Measurements from ENCODE around the gene NBDY. TPM values are rescaled to one million over a fixed set of nuclear protein-coding genes. Genes with fewer than 3 reads are reported as not detected.

NBDY gene
- total RNA-seq, 1 donor from 2014 or later: 2.6 TPM

DNA sequence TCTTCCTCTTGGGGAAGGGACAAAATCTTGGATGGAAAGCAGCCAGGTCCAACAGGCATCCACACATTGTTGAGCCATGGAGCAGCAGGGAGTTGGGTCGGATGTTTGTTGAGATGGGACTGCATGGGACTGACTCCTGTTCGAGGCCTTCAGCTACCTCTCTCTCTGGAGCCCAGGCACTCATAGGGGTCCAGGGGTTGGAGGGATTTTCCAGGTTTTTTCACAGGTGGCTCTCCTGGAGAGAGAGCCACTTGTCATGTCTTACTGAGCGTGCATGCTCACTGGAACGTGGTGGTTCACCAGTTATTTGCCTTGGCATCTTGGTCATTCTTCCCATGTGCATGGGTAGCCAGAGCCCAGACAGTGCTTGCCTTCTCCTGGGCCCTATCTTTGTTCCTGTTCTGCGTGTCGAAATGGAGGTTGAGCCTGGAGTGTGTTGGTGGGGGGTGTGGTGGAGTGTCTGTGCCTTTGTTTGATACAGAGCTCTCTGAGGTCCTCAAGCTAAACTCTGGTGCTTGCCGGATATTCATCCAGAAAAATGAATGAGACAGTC, 60.6 kb downstream of the NBDY start:
- TF ChIP-seq, protein P1, sequence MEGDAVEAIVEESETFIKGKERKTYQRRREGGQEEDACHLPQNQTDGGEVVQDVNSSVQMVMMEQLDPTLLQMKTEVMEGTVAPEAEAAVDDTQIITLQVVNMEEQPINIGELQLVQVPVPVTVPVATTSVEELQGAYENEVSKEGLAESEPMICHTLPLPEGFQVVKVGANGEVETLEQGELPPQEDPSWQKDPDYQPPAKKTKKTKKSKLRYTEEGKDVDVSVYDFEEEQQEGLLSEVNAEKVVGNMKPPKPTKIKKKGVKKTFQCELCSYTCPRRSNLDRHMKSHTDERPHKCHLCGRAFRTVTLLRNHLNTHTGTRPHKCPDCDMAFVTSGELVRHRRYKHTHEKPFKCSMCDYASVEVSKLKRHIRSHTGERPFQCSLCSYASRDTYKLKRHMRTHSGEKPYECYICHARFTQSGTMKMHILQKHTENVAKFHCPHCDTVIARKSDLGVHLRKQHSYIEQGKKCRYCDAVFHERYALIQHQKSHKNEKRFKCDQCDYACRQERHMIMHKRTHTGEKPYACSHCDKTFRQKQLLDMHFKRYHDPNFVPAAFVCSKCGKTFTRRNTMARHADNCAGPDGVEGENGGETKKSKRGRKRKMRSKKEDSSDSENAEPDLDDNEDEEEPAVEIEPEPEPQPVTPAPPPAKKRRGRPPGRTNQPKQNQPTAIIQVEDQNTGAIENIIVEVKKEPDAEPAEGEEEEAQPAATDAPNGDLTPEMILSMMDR (IDR thresholded peaks at IDR 0.05; ENCODE audit: insufficient read depth, low read length, severe bottlenecking): no peak
- no peaks in the 10 kb centered on the region for H3K36me3 ChIP-seq (ENCODE audit: control insufficient read depth, insufficient read depth, low read length)
- FAIRE-seq (no peak), DNase-seq (ENCODE audit: low read depth) (no peak)
- no peak overlapping the region for H3K4me3 ChIP-seq (ENCODE audit: low read depth, low read length)
- H3K27me3 ChIP-seq (ENCODE audit: control insufficient read depth, insufficient read depth, low read length): no peaks in the 10 kb centered on the region

DNA sequence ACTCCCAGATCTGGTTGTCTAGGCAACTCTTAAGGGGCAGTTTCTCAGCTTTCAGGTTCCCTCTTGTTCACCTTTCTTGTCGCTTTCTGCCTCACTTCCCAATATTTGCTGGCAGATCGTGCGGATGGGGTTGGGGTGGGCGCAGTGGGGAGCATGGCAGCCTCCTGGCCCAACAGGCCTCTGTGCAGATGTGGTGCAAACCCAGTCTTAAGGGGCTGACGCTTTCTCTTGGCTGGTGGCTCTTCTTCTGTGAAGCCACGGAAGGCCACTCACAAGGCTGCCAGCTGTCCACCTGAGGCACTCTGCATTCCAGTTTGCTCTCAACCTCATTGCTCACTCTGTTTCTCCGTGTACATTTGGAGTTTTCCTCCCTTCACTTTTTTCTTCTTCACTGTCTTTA, 61.7 kb downstream of the NBDY start:
- H3K27me3 ChIP-seq (ENCODE audit: control insufficient read depth, insufficient read depth, low read length): no peaks in the 10 kb centered on the region
- DNase-seq (ENCODE audit: low read depth) (no peak), FAIRE-seq (no peak)
- H3K4me3 ChIP-seq (ENCODE audit: low read depth, low read length): no peak overlapping the region
- TF ChIP-seq, protein P1 (IDR thresholded peaks at IDR 0.05; ENCODE audit: insufficient read depth, low read length, severe bottlenecking): no peak
- H3K36me3 ChIP-seq (ENCODE audit: control insufficient read depth, insufficient read depth, low read length): no peaks in the 10 kb centered on the region

DNA sequence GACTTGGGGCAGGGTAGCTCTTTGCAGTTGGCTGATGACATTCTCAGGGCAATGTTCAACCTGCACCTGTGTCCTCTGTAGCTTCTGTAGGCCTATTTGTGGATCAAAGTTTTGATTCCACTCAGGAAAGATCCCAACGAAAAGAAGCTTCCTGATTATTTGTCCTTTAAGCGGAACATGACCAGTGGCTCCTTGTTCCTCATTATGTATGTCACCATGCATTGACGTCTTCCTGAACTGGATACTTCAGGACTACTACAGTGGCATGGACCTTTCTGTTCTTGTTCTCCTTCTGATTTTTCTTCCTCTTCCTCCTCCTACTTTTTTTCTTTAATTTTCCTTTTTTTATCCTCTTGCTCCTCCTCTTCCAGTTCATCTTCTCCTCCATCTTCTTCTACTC, 62.4 kb downstream of the NBDY start:
- FAIRE-seq: no peak
- no peak for DNase-seq (ENCODE audit: low read depth)
- TF ChIP-seq, protein P1 (IDR thresholded peaks at IDR 0.05; ENCODE audit: insufficient read depth, low read length, severe bottlenecking): no peak
- Histone ChIP-seq H3K27me3 (ENCODE audit: control insufficient read depth, insufficient read depth, low read length) (no peaks in the 10 kb centered on the region), H3K36me3 (ENCODE audit: control insufficient read depth, insufficient read depth, low read length) (no peaks in the 10 kb centered on the region), H3K4me3 (ENCODE audit: low read depth, low read length) (no peak overlapping the region)

DNA sequence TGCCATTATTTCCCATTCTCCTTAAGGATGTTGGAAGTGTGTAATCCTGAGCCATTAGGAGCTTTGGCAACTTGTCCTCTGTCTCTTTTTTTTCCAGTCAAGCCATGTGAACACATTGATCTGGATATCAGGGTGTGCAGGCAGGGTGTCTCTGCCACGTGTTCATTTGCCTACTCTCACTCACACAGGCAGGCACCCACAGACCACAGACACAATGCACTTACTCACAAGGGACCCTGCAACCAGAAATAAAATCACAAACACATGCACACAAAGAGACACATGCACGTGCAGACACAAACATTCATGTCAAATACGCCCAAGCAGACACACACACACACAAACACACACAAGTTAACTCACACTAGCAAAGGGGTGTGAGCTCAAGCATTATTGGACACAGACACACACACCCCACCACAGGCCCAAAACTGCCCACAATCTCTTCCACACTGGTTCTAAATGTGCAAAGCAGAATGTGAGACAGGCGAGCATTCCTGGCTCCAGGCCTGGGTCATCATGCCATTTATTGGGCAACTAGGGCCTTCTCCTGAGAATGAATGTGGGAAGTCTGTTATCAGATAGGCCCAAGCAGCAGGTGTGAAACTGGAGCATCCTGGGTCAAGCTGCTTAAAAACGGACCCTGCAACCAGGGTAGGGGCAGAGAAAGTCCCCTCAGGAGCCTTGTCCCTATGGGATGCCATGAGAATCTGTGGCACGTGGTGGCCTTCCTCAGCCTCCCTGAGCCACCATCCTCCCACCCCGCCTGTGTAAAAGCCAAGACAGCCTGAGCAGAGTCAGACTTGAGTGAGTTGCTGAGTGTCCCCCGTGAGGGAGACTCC, 63.4 kb downstream of the NBDY start:
- TF ChIP-seq, protein P1 (IDR thresholded peaks at IDR 0.05; ENCODE audit: insufficient read depth, low read length, severe bottlenecking): no peak
- DNase-seq (ENCODE audit: low read depth) (no peak), FAIRE-seq (no peak)
- Histone ChIP-seq H3K4me3 (ENCODE audit: low read depth, low read length) (no peak overlapping the region), H3K27me3 (ENCODE audit: control insufficient read depth, insufficient read depth, low read length) (no peaks in the 10 kb centered on the region), H3K36me3 (ENCODE audit: control insufficient read depth, insufficient read depth, low read length) (no peaks in the 10 kb centered on the region)

DNA sequence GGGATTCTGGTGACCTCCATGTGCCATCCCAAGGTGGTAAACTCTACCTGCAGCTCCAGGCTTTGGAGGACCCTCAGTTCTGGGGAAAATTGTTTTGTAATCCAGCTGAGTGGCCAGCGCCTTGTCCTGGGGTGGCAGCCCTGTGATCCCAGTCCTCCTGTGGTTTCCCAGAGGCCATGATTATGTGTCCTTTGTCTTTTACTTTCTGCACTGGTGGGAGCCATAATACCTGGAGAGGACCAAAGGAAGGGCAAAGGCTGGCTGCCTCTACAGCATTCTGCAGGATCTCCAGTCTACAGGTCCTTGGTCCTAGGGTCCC, 64.0 kb downstream of the NBDY start:
- H3K27me3 ChIP-seq (ENCODE audit: control insufficient read depth, insufficient read depth, low read length): no peaks in the 10 kb centered on the region
- DNase-seq (ENCODE audit: low read depth) (no peak), FAIRE-seq (no peak)
- TF ChIP-seq, protein P1 (IDR thresholded peaks at IDR 0.05; ENCODE audit: insufficient read depth, low read length, severe bottlenecking): no peak
- H3K4me3 ChIP-seq (ENCODE audit: low read depth, low read length): no peak overlapping the region
- no peaks in the 10 kb centered on the region for H3K36me3 ChIP-seq (ENCODE audit: control insufficient read depth, insufficient read depth, low read length)

Data from bronchial epithelial cell (primary cell).